Activated CD8-positive, alpha-beta memory T cell treated with anti-CD3 and anti-CD28 coated beads, Interleukin-2, amount 50 U/mL, for 24 hours (primary cell): ENCODE measurements around the gene RAPGEF6.
"Not testable (repeated sequence)": the region's sequence is repeated elsewhere in the genome, so short reads cannot be mapped to it uniquely, and the experiment has no call there.

ENCODE experiments used
- DNase-seq: peaks from one replicate; pipeline ENCODE4 v3.0.0-alpha.2; 2020; ENCODE audit errors: extremely low read depth

The RAPGEF6 gene

GRCh38 chr5:131426011-131426410, 209.0 kb downstream of the RAPGEF6 start:
- no peak for DNase-seq

- no peak for DNase-seq
These were observed 212.0 kb downstream of the RAPGEF6 start for GRCh38 chr5:131423056-131423455.

GRCh38 chr5:131419877-131420276, 215.2 kb downstream of the RAPGEF6 start:
- no peak for DNase-seq

- no peak for DNase-seq
These were observed 216.2 kb downstream of the RAPGEF6 start for GRCh38 chr5:131418846-131419245.

GRCh38 chr5:131417240-131417869, 217.7 kb downstream of the RAPGEF6 start:
- DNase-seq, result peak; percentile 55

- no peak for DNase-seq
These were observed 218.3 kb downstream of the RAPGEF6 start for GRCh38 chr5:131416729-131417128.

GRCh38 chr5:131413605-131414559, 221.1 kb downstream of the RAPGEF6 start:
- DNase-seq, result no peak

GRCh38 chr5:131406975-131407638, 227.9 kb downstream of the RAPGEF6 start:
- no peak for DNase-seq

- no peak for DNase-seq
These were observed 229.0 kb downstream of the RAPGEF6 start for GRCh38 chr5:131406076-131406475.

- DNase-seq, result no peak
These were observed 229.4 kb downstream of the RAPGEF6 start for GRCh38 chr5:131405674-131406073.

- no peak for DNase-seq
These were observed 234.4 kb downstream of the RAPGEF6 start for GRCh38 chr5:131400585-131400984.

- not testable (repeated sequence) for DNase-seq
These were observed 236.0 kb downstream of the RAPGEF6 start for GRCh38 chr5:131399007-131399406.

GRCh38 chr5:131396630-131397273, 238.3 kb downstream of the RAPGEF6 start:
- DNase-seq, result no peak

- DNase-seq, result no peak
These were observed 239.0 kb downstream of the RAPGEF6 start for GRCh38 chr5:131396015-131396414.

- no peak for DNase-seq
These were observed 240.9 kb downstream of the RAPGEF6 start for GRCh38 chr5:131394128-131394527.

GRCh38 chr5:131393498-131393968, 241.5 kb downstream of the RAPGEF6 start:
- no peak for DNase-seq

GRCh38 chr5:131392466-131393095, 242.4 kb downstream of the RAPGEF6 start:
- no peak for DNase-seq

- no peak for DNase-seq
These were observed 245.2 kb downstream of the RAPGEF6 start for GRCh38 chr5:131389869-131390265.

GRCh38 chr5:131389096-131389868, 245.7 kb downstream of the RAPGEF6 start:
- DNase-seq, result no peak

- no peak for DNase-seq
These were observed 247.8 kb downstream of the RAPGEF6 start for GRCh38 chr5:131387255-131387654.

GRCh38 chr5:131386779-131387178, 248.2 kb downstream of the RAPGEF6 start:
- DNase-seq, result no peak
